OCI-M1 (cell line): ENCODE data around the gene CXXC5.

Experiments used
- DNase-seq: peaks from one replicate; lab custom pipeline; 2025; lab: John Stamatoyannopoulos, UW

CXXC5 gene

DNA sequence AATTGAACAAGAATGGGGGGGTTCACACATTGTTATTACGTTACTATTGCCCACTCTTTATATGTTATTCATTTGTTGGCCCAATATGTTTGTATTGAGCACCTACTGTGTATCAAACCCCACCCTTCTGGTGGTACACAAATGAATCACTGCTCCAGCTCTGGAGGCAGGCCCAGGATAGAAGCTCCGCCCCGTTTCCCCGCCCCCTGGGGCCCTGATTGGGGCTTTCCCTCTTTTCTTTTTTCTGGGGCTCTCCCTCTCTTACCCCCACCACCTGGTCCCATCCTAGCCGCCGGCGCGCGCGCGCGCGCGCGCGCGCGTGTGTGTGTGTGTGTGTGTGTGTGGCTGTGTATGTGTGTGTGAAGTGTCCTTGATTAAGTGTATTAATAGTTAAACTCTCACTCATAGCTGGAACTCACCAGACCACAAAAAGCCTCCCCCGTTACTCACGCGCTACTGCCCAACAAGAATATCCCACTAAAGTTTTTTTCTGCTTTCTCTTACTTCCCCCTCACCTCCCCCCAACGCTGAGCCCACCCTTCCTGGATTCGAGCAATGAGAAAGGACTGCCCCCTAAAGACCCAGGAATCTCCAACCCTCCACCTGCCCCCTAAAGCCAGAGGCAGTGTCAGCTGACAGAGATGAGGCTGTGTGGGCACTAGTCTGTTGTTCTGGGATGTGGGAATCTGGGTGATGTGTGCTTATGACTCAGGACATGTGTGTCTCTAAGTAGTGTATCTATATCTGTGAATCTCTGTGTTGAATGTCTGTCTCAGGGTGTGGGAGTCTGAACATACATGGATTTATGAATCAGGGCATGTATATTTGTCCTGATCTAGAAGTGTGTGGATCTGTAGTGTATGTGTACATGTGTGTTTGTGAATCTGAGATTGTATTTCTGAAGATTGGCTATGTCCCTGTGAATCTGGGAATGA, 4.0 kb downstream of the CXXC5 start:
- DNase-seq = peak; percentile 63

DNA sequence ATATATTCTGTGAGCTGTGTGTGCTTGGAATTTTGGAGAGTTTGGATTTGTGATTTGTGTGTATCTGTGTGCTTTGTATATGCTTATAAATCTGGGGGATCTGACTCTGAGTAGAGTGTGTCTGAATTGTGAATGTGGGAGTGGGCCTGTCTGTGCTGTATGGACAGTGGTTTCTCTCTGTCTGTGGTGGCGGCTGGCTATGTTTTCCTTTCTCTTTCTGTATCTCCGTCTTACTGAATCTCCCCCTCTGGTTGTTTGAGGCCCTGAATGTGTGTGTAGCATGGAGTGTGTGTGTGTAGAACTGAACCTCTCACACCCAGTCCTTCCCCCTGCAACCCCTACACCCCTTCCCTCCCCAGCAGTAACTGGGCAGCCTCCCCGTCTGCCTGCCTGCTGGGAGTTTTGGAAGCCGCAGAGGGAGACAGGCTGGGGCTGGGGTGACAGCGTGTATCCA, 4.7 kb downstream of the CXXC5 start:
- DNase-seq = peak; percentile 43

DNA sequence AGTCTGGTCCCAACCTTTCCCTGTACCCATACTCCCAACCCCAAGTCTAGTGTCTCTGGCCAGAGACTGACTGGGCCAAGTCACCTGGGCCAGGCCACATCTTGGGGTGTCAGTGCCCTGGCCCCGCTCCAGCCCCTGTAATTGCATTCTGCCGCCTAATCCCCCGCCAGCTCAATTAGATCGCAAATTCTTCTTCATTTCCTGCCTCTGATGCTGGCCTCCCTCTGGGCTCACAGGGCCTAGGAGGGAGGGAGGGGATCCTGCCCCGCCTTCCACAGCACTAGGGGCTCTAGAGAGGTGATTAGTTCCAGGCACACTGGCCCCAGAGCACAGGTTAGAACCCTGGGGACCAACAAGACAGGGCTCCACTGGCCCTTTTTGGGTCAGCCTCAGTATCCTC, 5.5 kb downstream of the CXXC5 start:
- DNase-seq = no peak

DNA sequence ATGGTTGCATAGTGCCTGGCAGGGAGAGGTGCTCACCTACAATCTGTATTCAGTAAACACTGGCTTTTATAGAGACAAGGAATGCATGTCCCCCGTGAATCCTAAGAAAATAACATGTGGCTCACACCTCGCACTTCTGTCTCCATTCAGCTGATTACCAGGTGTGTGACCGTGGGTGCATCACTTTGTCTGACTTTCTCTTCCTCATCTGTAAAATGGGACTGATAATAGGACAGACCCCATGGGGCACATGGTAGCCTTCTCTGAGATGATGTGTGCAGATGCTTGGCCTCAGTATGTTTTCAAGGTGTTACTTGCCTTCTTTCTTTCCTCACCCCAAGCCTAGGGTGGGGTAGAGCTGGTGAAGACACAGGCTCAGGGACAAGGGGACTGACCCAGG, 6.3 kb downstream of the CXXC5 start:
- DNase-seq = no peak

DNA sequence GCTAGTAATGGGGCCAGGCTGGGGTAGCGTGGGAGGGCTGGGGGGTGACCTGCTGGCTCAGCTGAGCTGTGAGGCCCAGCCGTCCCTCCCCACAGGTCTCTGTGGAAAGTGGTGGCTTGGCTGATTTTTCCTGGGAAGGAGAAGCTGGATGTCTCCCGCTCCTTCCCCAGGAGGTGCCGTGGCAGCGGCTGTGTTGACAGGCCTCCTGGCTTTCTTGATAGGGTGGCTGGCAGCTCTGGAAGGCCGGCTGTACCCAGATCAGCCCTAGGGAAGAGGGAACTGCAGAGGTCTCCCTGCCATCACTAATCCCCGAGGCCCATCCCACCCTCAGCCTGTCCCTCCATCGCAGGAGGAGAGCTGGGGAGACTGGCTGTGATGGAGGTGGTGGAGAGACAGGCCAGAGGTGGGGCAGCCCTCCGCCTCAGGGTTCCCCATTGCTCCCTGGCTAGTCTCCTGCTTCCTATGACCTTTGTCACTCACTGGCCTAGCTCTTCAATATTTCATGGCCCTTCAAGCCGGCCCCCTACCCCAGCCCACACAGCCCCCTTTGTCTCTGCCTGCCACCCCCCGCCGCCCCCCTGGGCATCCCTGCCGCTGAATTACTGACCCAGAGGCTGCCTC, 6.8 kb downstream of the CXXC5 start:
- DNase-seq = no peak

DNA sequence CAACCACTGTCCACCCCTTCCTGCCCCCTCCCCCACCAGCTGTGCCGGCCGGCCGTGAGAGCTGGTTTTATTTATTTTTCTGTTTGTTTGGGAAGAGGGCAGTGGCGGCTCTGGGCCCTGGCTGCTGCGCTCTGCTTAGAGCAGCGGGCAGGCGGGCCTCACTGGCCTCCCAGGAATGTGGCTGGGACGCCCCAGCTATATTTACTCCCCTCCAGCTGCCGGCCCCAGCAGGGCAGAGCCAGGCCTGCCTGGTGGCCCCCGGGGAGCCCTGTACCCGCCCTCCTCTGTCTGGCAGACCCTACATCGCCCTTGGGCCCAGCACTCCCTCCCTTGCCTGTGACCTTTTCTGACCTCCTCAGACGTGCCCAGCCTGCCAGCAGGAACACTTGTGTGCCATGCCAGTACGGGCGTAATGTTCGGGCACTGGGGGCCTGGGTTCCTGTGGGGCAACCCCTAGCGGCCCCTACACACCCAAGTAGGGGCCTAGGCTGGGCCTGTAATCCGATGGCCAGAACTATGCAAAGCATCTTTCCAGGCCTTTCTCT, 7.7 kb downstream of the CXXC5 start:
- DNase-seq = no peak

DNA sequence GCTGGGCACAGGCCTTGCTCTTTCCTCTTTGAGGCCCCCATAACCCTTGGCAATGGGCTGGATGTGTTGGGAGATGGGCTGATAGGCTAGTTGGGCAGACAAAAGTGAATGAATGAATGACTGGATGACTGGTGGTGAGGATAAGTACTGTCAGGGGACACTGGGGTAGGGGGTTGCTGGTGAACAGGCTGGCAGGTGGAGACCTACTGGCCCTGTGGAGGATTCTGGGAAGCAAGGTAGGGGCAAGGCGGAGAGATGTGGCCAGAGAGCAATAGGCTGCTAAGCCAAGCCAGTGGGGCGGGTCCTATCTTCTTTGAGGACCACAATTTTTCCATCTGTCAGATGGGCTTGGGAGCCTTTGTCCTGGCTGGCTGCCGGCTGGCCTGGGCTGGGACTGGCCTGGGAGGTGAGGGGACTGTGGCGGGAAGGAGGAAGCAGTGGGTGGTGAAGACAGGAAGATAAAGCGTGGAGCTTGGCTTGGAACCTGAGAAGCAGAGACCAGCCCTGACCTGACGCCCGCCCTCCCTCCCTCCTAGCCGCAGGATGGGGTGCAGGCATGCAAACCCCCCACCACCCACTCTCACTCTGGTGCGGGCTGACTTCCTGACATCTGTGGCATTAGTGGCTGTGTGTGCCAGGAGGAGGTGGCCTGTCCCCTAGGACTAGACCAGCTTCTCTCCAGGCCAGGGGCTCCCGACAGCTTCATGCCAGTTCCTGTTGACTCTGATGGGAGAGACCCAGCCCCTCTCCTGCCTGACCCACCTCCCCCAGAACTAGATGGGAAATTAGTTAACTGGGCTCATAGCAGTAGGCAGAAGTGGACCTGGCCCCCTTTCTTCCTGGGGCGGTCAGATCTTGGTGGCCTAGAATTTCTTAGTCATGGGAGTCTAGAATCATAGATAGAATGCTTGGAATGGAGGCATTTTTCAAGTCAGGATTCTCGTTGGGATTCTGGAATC, 9.5 kb downstream of the CXXC5 start:
- DNase-seq = no peak

DNA sequence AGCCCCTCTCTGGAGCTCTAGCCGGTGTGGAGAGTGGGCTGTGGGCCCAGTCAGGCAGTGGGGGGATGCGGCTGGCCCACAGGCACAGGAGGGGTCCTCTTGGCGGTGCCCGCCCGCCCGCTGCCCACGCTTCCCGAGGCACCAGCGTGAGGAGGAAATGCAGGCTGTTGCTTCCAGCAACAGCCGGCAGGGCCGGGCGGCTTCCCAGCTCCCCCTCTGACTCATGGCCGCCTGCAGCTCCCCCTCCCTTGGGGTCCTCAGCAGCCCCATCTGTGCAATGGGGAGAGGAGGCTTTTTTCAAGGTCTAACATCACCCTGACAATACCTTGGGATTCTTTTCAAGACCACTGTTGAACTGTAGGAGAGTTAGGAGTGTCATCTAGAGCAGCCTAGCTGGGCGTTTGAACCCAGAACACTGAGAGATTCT, 10.4 kb downstream of the CXXC5 start:
- DNase-seq = no peak

DNA sequence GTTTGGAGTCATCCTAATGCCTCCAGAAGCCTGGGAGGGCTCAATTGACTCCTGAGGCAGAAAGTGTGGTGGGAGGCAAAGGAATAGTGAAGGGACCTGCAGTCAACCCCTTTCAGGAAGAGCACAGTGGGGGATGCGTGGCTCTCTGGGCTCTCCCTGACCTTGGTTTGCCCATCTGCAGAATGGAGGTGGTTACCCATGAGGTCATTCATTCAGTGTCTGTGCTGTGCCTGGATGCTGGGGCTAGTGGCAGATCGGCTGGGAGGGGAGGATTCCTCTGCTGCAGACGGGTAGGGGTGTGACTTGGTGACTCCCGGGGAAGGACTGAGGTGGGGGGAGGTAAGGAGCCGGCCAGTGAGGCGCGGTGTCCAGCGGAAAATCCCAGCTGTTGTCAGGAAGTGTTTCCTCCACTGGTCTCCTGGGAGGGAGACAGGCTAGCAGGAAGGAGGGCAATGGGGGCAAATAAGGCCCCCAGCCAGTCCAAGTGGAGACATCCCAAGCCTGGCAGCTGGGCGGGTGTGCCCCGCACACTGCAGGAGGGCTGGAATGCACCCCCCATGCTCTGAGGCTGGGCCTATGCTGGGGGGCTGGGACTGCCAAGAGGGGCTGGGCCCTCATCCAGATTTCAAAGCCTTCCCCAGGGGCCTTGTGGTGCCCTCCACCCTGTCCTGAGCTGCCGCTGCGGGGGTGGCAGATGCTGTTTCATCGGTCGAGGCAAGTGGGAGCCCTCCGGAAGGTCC, 10.9 kb downstream of the CXXC5 start:
- no peak for DNase-seq

DNA sequence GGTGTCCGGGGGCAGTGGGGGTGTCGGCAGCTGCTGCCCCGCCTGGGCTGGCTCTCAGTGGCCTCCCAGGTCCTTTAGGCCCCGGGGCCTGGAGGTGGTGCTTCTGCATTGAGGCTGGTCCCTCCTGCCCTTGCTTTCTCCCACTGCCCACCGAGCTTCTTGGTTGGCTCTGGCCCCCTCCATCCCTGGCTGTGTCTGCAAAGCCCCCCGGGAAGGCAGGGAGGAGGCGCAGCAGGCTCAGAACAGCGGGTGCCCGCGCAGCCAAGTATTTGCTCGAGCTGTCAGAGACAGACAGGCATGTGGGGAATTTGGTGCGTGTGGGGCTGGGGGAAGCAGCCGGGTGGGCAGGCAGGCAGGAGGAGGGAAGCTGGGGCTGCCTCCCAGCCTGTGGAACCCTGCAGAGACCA, 11.5 kb downstream of the CXXC5 start:
- no peak for DNase-seq

DNA sequence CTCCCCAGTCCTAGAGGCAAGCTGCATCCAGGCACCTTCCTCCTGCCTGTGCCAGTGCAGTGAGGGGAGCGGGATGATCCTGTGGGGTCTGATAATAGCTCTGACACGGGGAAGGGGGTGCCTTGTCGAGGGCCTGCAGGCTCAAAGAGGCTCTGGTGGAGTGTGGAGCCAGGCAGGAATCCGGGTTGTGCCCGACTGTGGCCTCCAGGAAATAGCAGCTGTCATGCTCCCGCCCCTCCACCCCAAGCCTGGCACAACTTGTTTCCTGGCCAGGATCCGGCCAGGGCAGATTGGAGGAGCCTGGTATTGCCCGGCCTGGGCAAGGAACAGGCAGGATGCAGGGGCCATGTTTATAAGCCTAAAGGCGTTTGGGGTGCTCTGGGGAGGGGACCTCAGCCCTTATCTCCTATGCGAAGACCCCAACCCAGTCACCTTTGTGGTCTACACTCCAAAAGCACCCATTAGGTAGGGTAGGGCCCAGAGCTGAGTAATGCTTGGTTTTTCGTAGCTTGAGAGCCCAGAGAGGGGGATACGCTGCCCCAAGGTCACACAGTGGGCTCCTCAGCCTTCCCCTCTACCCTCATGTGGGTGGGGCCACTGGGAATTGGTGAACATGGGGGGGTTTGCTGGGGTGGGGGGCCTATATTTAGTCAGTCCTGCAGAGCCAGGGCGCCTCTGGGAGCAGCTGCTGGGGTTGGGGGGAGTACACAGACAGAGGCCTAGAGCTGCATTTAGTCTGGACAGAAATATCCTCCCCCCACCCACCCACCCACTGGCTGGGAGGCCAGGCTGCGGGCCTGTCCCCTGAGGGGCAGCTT, 12.2 kb downstream of the CXXC5 start:
- DNase-seq = no peak

DNA sequence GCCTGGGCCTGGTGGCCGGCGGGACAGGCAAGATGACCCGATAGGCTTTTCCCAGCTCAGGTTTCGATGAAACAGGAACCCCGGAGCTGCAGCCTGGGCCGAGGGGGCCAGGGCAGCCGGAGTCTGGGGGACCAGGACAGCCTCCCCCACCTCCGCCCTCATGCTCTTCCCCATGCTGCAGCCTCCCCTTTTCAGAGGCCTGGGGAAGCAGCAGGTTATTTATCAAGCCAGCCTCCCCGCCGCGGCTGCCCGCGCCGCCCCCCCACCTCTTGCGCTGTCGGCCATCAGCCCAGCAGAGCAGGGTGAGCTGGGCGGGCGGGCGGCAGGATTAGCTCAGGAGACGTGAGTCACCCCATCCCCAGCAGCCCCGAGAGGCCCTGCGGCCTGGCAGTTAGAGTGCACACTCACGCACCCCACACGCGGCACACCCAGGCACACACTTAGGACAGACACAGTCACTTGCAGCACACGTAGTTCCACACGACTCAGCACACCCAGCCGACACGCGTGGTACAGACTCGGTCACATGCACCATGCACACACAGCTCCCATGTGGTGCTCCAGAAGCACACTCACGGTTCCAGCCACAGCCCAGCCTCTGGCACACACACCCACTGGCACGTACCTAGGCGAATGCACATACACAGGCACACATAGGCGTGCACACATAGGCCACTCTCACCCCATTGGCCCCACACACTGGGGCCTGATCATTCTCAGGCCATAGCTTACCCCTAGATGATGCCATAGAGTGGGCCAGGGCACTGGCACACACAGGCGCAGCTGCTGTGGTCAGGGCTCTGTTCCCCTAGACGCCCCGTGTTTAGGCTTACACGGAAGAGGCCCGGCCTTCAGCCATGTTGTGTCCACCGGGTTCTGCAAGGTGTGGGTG, 13.0 kb downstream of the CXXC5 start:
- no peak for DNase-seq

DNA sequence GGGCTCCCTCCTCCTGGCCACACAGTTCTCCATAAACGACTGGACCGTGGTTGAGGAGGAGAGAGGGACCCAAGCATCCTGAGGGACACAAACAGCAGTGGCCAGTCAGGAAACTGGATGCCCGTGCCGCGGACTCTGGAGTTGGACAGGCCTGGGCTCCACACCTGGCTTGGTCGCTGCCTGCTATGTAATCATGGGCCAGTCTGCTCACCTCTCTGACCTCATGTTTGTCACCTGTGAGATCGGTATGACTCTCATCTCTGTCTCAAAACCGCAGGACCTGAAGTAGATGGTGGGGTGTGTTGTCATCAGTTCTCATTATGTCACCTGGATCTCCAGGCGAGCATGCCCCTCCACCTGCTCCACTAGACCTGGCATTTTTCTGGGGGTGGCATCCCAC, 14.5 kb downstream of the CXXC5 start:
- no peak for DNase-seq

DNA sequence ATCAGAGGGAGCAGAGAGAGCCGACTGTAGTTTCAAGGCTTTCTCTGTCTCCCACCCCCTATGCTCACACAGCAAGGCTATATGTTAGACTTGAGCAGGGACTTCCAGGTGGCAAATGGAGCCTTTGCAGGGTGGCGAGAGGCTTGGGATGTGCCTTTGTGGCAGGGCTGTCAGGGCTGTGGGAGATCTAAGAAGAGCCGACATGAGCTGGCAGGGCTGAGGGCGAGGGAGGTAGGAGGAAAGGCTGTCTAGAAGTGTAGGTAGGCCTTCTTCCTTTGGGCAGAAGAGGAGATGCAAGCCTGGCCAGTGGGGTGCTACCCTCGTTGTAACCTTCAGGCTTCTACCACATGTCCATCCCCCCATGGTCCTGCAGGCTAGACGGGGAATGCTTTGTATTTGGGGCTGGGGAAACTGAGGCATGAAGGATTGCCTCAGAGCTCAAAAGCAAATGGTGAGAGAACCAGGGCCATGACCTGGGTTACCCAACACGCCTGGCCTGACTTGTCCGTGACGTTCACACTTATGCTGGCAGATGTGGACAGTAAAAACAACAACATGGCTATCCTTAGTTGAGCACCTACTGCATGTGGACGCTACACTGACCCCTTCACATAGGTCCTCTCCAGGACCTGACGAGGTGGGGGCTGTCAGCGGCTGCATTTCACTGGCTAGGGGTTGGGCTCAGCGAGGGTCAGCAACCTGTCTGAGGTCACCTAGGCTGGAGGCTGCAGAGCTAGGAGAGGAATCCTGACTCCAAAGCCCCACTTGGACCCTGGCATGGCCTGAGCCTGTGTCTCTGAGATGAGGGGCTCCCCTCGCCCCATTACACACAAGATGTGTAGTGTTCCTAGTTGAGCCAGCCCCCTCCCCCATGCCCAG, 15.3 kb downstream of the CXXC5 start:
- DNase-seq = no peak

DNA sequence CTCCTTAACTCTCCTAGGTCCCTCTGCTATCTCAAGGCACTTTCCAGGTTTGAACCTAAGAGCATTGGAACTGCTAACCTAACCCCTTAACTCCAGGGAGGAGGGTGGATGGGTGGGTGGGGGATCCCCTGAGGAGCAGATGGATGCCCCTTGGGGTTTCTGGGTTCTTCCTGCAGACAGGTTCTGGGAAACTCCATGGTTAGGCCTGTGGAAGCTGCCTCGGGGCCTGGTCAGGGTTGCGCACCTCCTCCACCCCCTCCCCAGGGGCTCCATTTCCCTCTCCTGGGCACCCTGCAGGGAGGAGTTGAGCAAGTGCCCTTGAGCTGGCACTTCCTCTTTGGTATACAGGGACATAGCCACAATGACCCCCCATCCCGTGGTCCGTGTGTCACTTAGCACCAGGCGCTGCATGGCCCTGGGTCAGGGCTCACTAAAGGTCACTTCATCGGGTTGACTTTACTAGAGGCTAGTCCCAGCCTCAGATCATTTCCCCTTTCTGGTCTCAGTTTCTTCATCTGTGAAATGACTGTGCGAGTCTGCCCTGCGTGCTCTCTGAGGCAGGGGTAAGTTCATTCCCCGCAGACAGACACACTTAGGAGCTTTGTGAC, 16.0 kb downstream of the CXXC5 start:
- DNase-seq = no peak

DNA sequence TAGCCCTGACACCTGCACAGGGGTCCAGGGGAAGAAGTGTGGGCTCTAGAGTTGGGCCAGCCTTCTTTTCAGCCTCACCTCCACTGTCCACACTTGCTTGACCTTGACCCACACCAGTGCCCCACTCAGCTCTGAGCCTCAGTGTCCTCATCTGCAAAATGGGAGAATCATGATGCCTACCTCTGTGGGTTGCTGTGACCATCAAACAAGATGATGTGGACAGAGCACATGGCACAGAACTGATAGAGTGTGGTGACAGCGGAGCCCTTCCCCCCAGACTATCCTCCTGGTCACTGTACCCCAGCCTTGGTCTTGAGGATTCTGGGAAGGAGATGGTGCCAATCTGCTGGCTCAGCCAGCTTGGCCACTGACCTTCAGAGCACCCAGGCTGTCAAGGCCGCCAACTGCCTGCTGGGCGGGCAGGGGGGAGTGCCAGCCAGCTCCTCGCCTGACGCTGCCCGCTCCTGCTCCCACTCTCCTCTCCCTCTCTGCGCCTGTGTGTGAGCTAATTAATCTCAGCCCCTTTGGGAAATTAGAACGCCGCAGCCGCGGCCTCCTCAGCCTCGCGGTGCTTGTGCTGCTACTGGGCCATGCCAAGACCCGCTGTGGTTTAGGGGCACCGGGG, 16.7 kb downstream of the CXXC5 start:
- DNase-seq = no peak

DNA sequence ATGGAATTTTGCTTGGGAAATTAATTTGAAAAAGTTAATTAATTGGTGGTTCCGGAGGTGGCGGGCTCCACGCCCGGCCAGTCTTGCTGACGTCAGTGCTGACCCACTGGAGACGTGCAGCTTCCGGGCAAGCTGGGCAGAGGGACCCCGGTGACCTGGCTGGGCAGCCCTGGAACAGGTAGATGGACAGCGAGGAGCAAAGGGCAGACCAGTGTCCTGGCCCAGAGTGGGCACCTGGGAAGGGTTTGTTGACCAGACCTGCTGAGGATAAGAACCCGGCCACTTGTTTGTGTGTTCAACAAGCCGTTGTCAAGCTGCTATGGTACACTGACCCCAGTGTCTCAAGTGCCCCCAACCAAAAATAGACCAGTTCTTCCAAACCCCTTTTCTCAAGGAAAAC, 17.5 kb downstream of the CXXC5 start:
- no peak for DNase-seq
